ENCODE data around the gene STPG3. TPM values are rescaled to one million over a fixed set of nuclear protein-coding genes. Genes with fewer than 3 reads are reported as not detected.
A peak's percentile ranks its signal among the peaks of the same experiment; 100 is the strongest.

The STPG3 gene
- total and polyA plus RNA-seq, 2 of the 13 experiments (the other 11 are each of a cell fraction or from before 2014, with no cell fraction given) = not detected

GRCh38 chr9:137224830-137225694 is 26.0 kb upstream of the STPG3 start, which contains the start of gene CYSRT1 (continued):
- TF ChIP-seq AHR (CRISPR knock-in tag; IDR thresholded peaks at IDR 0.05) (no peak), ZNF496 (CRISPR knock-in tag; IDR thresholded peaks at IDR 0.05; ENCODE audit: insufficient replicate concordance) (no peak), ZNF367 (CRISPR knock-in tag; IDR thresholded peaks at IDR 0.05; ENCODE audit: borderline replicate concordance) (no peak), ZNF274 (CRISPR knock-in tag; IDR thresholded peaks at IDR 0.05) (no peak), PHF21A (CRISPR knock-in tag; IDR thresholded peaks at IDR 0.05) (no peak), CBX1 (IDR thresholded peaks at IDR 0.05; ENCODE audit: low read depth) (no peak), AGO2 (optimal IDR thresholded peaks at IDR 0.05; ENCODE audit: low read depth, low read length) (peak; percentile 64), PPARG (CRISPR knock-in tag; conservative IDR thresholded peaks at IDR 0.05) (no peak), ZNF280D (CRISPR knock-in tag; IDR thresholded peaks at IDR 0.05) (no peak), ZNF605 (CRISPR knock-in tag; IDR thresholded peaks at IDR 0.05) (no peak), PCBP2 (optimal IDR thresholded peaks at IDR 0.05; ENCODE audit: low read depth, low read length, poor library complexity, severe bottlenecking) (no peak), ZNF205 (CRISPR knock-in tag; IDR thresholded peaks at IDR 0.05) (no peak), ZBTB10 (CRISPR knock-in tag; IDR thresholded peaks at IDR 0.05; ENCODE audit: borderline replicate concordance) (no peak), CENPX (CRISPR knock-in tag; IDR thresholded peaks at IDR 0.05) (no peak), POLR2A (IDR thresholded peaks at IDR 0.05; ENCODE audit: insufficient read depth in 1 of 2, low read depth in 2 of 2, low read length in 2 of 2) (peak in 1 of 2 experiments; percentile 26; a peak in 1 of 4 replicates)
- TF ChIP-seq, protein P1, sequence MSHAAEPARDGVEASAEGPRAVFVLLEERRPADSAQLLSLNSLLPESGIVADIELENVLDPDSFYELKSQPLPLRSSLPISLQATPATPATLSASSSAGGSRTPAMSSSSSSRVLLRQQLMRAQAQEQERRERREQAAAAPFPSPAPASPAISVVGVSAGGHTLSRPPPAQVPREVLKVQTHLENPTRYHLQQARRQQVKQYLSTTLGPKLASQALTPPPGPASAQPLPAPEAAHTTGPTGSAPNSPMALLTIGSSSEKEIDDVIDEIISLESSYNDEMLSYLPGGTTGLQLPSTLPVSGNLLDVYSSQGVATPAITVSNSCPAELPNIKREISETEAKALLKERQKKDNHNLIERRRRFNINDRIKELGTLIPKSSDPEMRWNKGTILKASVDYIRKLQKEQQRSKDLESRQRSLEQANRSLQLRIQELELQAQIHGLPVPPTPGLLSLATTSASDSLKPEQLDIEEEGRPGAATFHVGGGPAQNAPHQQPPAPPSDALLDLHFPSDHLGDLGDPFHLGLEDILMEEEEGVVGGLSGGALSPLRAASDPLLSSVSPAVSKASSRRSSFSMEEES (CRISPR knock-in tag; IDR thresholded peaks at IDR 0.05) = no peak
- TF ChIP-seq, protein P2, sequence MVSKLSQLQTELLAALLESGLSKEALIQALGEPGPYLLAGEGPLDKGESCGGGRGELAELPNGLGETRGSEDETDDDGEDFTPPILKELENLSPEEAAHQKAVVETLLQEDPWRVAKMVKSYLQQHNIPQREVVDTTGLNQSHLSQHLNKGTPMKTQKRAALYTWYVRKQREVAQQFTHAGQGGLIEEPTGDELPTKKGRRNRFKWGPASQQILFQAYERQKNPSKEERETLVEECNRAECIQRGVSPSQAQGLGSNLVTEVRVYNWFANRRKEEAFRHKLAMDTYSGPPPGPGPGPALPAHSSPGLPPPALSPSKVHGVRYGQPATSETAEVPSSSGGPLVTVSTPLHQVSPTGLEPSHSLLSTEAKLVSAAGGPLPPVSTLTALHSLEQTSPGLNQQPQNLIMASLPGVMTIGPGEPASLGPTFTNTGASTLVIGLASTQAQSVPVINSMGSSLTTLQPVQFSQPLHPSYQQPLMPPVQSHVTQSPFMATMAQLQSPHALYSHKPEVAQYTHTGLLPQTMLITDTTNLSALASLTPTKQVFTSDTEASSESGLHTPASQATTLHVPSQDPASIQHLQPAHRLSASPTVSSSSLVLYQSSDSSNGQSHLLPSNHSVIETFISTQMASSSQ (IDR thresholded peaks at IDR 0.05; ENCODE audit: low read depth) = no peak
- TF ChIP-seq, protein P2 (CRISPR knock-in tag; IDR thresholded peaks at IDR 0.05; ENCODE audit: borderline replicate concordance) = no peak

Measured in HepG2 (cell line).